Pancreas (tissue), 10 donors: Measurements from ENCODE around the gene GRIP2. TPM values are rescaled to one million over a fixed set of nuclear protein-coding genes. Genes with fewer than 3 reads are reported as not detected.

ENCODE experiments used
- ATAC-seq, 4 donors: fragments of 200-7000 bp; cut with Tn5 transposase; one replicate each; pipeline versions ENCODE4 v1.8.0 to v1.9.1; 2020; ENCODE audit warnings: mild to moderate bottlenecking in 4 of 4, moderate library complexity in 4 of 4
- DNase-seq, 6 donors: peaks; one replicate each; pipeline ENCODE4 v3.0.0-alpha.2; 2020
- FAIRE-seq: peaks from 2 replicates; lab custom pipeline; 2012; peaks lifted over from hg19 to GRCh38; lab: Jason Lieb, UNC
- H3K27ac ChIP-seq, 4 donors: fragments of 200-600 bp; sonication (generic); 1 replicate in 3 of 4; 2 replicates in 1 of 4; pipeline versions ENCODE4 v1.5.0 to v1.8.0; 2020
- H3K27me3 ChIP-seq, 4 donors: fragments of 200-600 bp; one replicate each; pipeline ENCODE4 v1.8.0; 2021
- H3K36me3 ChIP-seq, 3 donors: fragments of 200-600 bp; sonication (generic) in 1 of 3; one replicate each; pipeline versions ENCODE4 v1.5.0 to v1.8.0; 2020 to 2021
- H3K4me1 ChIP-seq, 3 donors: fragments of 200-600 bp; one replicate each; pipeline ENCODE4 v1.8.0; 2021
- H3K4me3 ChIP-seq, 4 donors: fragments of 200-600 bp; sonication (generic) in 2 of 4; one replicate each; pipeline versions ENCODE4 v1.5.0 to v1.8.0; 2020 to 2021
- H3K9me3 ChIP-seq, 4 donors: fragments of 200-600 bp; one replicate each; pipeline ENCODE4 v1.8.0; 2021
- CTCF ChIP-seq, 4 donors: fragments of 200-600 bp; sonication (generic) in 3 of 4; IDR thresholded peaks; one replicate each; pipeline versions ENCODE4 v1.5.0 to v1.8.0; 2021; ENCODE audit warnings: antibody characterized with exemption in 4 of 4
- WGBS, 2 donors: extraction: QIAGEN DNeasy Blood & Tissue Kit; methylation state at CpG; one replicate each; pipeline ENCODE4 v1.1.7; 2013; 5-methylcytosine and 5-hydroxymethylcytosine counted together
- intact Hi-C, 3 donors: fragments of 100-400 bp; cut with DNase I; formaldehyde crosslinking; loops; one replicate each; pipeline versions ENCODE4 v1.11.1 to v1.14.2; 2022
- polyA plus RNA-seq, 2 donors: library from polyadenylated mRNA; stranded (reverse); fragments of 200-250 nt; gene quantifications; one replicate each; pipeline ENCODE4 v1.2.3, GENCODE V29; 2013
- total RNA-seq, 6 donors: library from RNA; stranded (reverse); fragmentation: NEBNext Ultra II Directional in 4 of 6; extraction: Animal tissue kit (Norgen Biotek cat#: 25700) in 4 of 6; gene quantifications; one replicate each; pipeline versions ENCODE4 v1.2.1 to v1.2.4, GENCODE V29; 2021 to 2023
- donor health status: healthy with polysubstance abuse.
- donor health status: DM: no; HTN: no; CAD: no; lungs with moderate emphysema.
- donor health status: DM: no; HTN: no; CAD: no.
- donor health status: control.
- donor health status: control.
- donor health status: Bipolar disorder and iron deficiency.
- donor health status: DM: yes; HTN: yes; CAD: no.
- donor health status: DM: no; HTN: no; CAD: no.
- donor health status: DM: no; HTN: no; CAD: no.
- donor health status: DM: yes; HTN: yes; CAD: no.

The GRIP2 gene
- total and polyA plus RNA-seq, 8 donors: 0.16 to 0.94 (median 0.35) TPM

GRCh38 chr3:14464141-14464465 is 76.0 kb downstream of the GRIP2 start:
- intact Hi-C loops: loop anchor here in 1 of 3 donors (5.0 to 10.0 kb wide), 3 partner anchors 202 to 569 kb away; no protein-coding TSS in a partner anchor

GRCh38 chr3:14463330-14464140 is 76.6 kb downstream of the GRIP2 start:
- ATAC-seq (no peak), FAIRE-seq (no peak), DNase-seq (no peak)
- intact Hi-C loops: loop anchor here in 1 of 3 donors (5.0 to 10.0 kb wide), 3 partner anchors 201 to 569 kb away; no protein-coding TSS in a partner anchor
- no peaks in the 10 kb centered on the region for H3K27me3 ChIP-seq
- WGBS, 2 donors: 85% methylated on average over 24 to 26 of the region's 26 CpGs
- H3K4me3 ChIP-seq: no peak overlapping the region
- H3K36me3 ChIP-seq: no peaks in the 10 kb centered on the region
- H3K27ac ChIP-seq: no peak overlapping the region
- TF ChIP-seq CTCF (IDR thresholded peaks at IDR 0.05): no peak
- no peaks in the 10 kb centered on the region for H3K9me3 ChIP-seq
- H3K4me1 ChIP-seq: peaks cover 0 to 18% (median 0%) of the 10 kb centered on the region in 3 donors

More at GRCh38 chr3:14464141-14464465, 76.0 kb downstream of the GRIP2 start:
- 80 to 83% methylated on average over 5 of the region's 5 CpGs for WGBS, 2 donors
- H3K4me1 ChIP-seq: peaks cover 0 to 17% (median 0%) of the 10 kb centered on the region in 3 donors
- H3K36me3 ChIP-seq: no peaks in the 10 kb centered on the region
- no peaks in the 10 kb centered on the region for H3K27me3 ChIP-seq
- DNase-seq (no peak), ATAC-seq (no peak), FAIRE-seq (no peak)
- H3K4me3 ChIP-seq: no peak overlapping the region
- H3K9me3 ChIP-seq: no peaks in the 10 kb centered on the region
- no peak for TF ChIP-seq CTCF (IDR thresholded peaks at IDR 0.05)
- H3K27ac ChIP-seq: no peak overlapping the region

DNA sequence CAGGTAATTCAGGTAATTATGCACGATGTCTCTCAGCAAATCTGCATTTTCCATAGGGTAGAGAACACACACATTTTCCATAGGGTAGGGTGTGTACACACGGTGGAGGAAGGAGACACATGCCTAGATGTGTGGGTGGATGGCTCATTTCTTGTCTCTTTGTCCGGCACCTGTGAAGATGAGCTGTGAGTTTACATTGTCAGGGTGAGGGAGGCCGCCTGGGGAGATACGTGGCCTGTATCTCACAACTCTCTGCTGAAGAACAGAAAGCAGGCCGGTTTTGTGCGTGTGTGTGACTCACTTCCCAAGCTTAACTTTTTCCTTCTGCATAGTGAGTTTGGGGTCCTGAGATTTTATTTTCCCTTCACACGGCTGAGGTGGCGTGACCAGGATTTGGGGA is 77.4 kb downstream of the GRIP2 start:
- no peaks in the 10 kb centered on the region for H3K36me3 ChIP-seq
- intact Hi-C loops: loop anchor here in 1 of 3 donors (5.0 to 10.0 kb wide), 3 partner anchors 200 to 568 kb away; no protein-coding TSS in a partner anchor
- no peak for TF ChIP-seq CTCF (IDR thresholded peaks at IDR 0.05)
- no peaks in the 10 kb centered on the region for H3K27me3 ChIP-seq
- H3K9me3 ChIP-seq: no peaks in the 10 kb centered on the region
- ATAC-seq (no peak), DNase-seq (no peak), FAIRE-seq (no peak)
- peaks cover 0 to 22% (median 0%) of the 10 kb centered on the region in 3 donors for H3K4me1 ChIP-seq
- no peak overlapping the region for H3K4me3 ChIP-seq
- H3K27ac ChIP-seq: no peak overlapping the region
- WGBS, 2 donors: 87 to 91% methylated on average over 9 of the region's 9 CpGs

DNA sequence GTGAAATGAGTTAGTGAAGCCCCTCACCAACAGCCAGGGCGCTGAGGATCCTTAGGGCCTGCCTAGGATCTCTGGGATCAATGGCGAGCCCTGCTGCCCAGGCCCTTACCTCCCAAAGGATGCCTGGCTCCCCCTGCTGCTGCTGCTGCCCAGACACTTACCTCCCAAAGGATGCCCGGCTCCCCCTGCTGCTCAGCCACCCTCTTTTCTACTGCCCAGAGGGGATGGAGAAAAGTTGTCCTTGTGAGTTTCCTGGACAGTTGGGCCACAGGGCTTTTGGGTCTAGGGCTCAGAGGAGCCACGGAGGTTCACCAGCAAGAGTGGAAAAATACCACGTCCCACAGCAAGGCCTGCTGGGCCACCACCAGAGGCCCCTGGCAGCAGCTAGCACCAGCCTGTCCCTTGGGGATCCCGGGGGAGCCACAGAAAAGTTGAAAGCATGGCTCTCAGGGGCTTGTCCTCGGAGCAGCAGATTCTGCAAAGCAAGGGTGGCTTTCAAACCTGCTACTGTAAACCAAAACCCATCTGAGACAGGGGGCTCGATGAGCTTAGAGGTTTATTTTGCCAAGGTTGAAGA is 78.3 kb downstream of the GRIP2 start:
- no peaks in the 10 kb centered on the region for H3K27me3 ChIP-seq
- no peaks in the 10 kb centered on the region for H3K36me3 ChIP-seq
- no peak overlapping the region for H3K27ac ChIP-seq
- ATAC-seq: peak in 3 of 4 donors; percentile 39 to 60 (median 55)
- no peaks in the 10 kb centered on the region for H3K9me3 ChIP-seq
- peak in 1 of 6 donors; percentile 45 for DNase-seq
- H3K4me1 ChIP-seq: peaks cover 0 to 23% (median 0%) of the 10 kb centered on the region in 3 donors
- FAIRE-seq: no peak
- intact Hi-C loops: loop anchor here in 1 of 3 donors (5.0 to 10.0 kb wide), 3 partner anchors 200 to 567 kb away; no protein-coding TSS in a partner anchor
- 70 to 72% methylated on average over 8 of the region's 8 CpGs for WGBS, 2 donors
- H3K4me3 ChIP-seq: no peak overlapping the region
- no peak for TF ChIP-seq CTCF (IDR thresholded peaks at IDR 0.05)
